ENCODE measurements around the gene ADPRHL1.

ADPRHL1 gene

GRCh38 chr13:113361406-113361805, 91.9 kb downstream of the ADPRHL1 start:
- TF ChIP-seq CTCF (IDR thresholded peaks at IDR 0.05; ENCODE audit: extremely low read depth, insufficient read depth, missing control alignments): no peak
- in situ Hi-C loops (cut with MboI; ENCODE audit: low pct_unique_long_range_greater_than_20kb, low sequenced_read_pairs, unreplicated experiment): no loop called here
- peak; percentile 69 for DNase-seq (ENCODE audit: low spot score)

DNA sequence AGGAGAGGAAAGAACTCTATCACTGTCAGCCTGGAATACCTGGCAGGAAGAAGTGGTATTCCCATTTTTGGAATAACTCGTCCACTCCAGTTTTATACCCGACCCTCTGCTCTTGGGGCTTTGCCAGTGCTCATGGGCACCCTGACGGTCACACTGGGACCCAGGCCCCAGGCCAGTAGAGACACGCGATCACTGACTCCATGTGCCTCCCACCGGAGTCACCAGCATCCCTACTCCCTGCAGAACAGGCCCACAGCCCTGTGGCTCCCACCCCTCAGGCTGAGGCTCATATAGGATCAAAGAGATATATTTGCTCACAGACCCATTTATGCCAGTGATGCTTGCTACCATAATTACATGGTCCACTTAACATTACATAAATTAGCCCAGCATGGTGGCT, 92.8 kb downstream of the ADPRHL1 start:
- in situ Hi-C loops (cut with MboI; ENCODE audit: low pct_unique_long_range_greater_than_20kb, low sequenced_read_pairs, unreplicated experiment): no loop called here
- no peak for TF ChIP-seq CTCF (IDR thresholded peaks at IDR 0.05; ENCODE audit: extremely low read depth, insufficient read depth, missing control alignments)

GRCh38 chr13:113359571-113359970, 93.7 kb downstream of the ADPRHL1 start:
- in situ Hi-C loops (cut with MboI; ENCODE audit: low pct_unique_long_range_greater_than_20kb, low sequenced_read_pairs, unreplicated experiment): no loop called here
- TF ChIP-seq CTCF (IDR thresholded peaks at IDR 0.05; ENCODE audit: extremely low read depth, insufficient read depth, missing control alignments): no peak
- no peak for DNase-seq (ENCODE audit: low spot score)

More for the DNA sequence above, 92.8 kb downstream of the ADPRHL1 start:
- no peak for DNase-seq (ENCODE audit: low spot score)

DNA sequence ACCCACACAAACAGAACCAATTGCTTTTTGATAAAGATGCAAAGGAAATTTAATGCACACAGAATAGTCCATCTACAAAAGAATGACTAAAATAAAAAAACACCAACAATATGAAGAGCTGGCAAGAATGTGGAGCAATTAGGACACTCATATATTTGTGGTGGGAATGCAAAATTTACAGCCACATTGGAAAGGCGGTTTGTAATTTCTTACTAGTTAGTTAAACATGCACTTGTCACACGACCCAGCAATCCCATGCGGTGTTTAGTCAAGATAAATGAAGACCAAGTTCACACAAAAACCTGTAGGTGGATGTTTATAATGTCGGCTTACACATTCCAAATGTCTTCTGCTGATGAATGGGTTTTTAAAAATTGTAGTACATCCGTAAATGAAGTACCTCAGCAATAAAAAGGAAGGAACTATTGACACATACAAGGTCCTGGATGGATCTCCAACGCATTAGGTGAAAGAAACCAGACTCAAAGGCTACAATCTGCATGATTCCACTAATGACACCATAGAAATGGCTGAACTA, 94.6 kb downstream of the ADPRHL1 start:
- no peak for TF ChIP-seq CTCF (IDR thresholded peaks at IDR 0.05; ENCODE audit: extremely low read depth, insufficient read depth, missing control alignments)
- in situ Hi-C loops (cut with MboI; ENCODE audit: low pct_unique_long_range_greater_than_20kb, low sequenced_read_pairs, unreplicated experiment): no loop called here
- DNase-seq (ENCODE audit: low spot score): no peak

DNA sequence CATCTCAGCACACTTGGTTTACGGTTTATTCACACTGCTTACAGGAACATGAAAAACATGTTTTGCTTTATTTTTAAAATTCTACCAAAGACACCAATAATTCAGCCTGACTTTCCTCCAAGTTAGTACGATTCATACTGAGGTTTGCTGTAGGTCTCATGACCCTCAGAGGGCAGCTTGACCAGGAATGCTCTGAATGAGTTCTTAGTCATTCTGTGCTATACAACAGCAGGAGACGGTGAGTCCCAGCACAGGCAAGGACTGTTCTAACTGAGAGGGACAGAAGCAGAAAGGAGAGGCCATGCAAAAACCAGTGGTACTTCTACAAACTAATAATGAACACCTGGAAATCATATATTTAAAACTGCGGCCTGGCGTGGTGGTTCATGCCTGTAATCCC, 95.8 kb downstream of the ADPRHL1 start:
- in situ Hi-C loops (cut with MboI; ENCODE audit: low pct_unique_long_range_greater_than_20kb, low sequenced_read_pairs, unreplicated experiment): no loop called here
- TF ChIP-seq CTCF (IDR thresholded peaks at IDR 0.05; ENCODE audit: extremely low read depth, insufficient read depth, missing control alignments): no peak
- DNase-seq (ENCODE audit: low spot score): no peak

DNA sequence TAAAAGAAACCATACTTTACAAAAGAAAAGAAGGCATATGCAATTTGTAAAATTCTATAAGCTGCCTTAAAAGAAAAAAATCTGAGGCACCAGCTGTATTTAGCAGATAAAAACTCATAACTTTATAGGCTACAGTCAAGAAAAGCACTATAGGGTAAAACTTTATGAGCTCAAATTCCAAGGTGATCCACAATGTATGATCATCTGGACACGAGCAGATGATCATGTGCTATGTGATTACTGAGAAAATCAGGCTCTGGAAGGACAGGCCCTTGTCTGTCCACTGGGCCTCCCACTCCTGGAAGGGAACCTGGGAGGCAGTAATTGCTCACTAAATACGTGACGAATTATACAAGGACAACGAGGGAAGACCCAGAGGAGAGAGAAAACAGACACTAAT, 96.7 kb downstream of the ADPRHL1 start:
- in situ Hi-C loops (cut with MboI; ENCODE audit: low pct_unique_long_range_greater_than_20kb, low sequenced_read_pairs, unreplicated experiment): no loop called here
- no peak for TF ChIP-seq CTCF (IDR thresholded peaks at IDR 0.05; ENCODE audit: extremely low read depth, insufficient read depth, missing control alignments)
- DNase-seq (ENCODE audit: low spot score): no peak

DNA sequence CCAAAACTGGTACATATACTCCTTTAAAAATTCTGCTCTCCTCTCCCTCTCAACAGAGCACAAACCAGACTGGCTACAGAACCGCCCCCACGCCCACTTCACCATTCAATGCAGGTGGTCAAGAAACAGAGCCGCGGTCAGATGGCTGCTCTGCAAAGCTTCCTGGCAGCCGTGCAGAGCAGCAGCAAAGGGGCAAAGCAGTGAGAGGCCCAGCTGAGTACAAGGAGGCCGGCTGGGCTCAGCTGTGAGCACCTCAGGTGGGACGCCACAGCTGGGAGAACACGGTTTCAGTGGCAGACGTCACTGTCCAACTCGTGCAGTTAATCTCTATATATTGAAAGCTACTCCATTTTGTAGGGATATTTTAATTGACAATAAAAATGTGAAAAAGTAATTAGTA, 97.7 kb downstream of the ADPRHL1 start:
- in situ Hi-C loops (cut with MboI; ENCODE audit: low pct_unique_long_range_greater_than_20kb, low sequenced_read_pairs, unreplicated experiment): no loop called here
- no peak for DNase-seq (ENCODE audit: low spot score)
- TF ChIP-seq CTCF (IDR thresholded peaks at IDR 0.05; ENCODE audit: extremely low read depth, insufficient read depth, missing control alignments): no peak

All from GM13977 (cell line).